ENCODE results near the gene FARP2.

DNA sequence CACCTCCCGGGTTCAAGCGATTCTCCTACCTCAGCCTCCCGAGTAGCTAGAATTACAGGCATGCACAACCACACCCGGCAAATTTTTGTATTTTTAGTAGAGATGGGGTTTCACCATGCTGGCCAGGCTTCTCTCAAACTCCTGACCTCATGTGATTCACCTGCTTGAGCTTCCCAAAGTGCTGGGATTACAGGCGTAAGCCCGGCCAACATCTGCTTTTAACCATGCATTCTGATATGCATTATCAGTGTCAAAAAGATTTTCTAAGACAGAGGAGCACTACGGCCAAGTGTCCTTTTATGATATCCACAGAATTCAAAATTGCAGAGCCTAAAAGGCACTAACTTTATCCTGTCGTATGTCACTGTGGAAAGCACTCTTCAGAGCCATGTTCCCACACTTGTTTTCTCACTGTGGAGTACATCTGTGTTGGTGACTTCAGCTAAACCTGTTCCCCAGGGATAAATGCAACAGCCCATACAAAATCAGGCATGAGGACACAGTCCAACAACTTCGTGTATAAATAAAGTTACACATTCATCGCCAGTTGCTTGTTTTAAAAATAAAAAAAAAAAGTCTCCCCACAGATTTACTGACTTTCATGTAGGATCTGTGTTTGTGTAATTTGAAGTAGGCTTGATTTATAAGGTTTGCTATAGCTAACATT is 95.9 kb downstream of the FARP2 start:
- TF ChIP-seq, protein P1, sequence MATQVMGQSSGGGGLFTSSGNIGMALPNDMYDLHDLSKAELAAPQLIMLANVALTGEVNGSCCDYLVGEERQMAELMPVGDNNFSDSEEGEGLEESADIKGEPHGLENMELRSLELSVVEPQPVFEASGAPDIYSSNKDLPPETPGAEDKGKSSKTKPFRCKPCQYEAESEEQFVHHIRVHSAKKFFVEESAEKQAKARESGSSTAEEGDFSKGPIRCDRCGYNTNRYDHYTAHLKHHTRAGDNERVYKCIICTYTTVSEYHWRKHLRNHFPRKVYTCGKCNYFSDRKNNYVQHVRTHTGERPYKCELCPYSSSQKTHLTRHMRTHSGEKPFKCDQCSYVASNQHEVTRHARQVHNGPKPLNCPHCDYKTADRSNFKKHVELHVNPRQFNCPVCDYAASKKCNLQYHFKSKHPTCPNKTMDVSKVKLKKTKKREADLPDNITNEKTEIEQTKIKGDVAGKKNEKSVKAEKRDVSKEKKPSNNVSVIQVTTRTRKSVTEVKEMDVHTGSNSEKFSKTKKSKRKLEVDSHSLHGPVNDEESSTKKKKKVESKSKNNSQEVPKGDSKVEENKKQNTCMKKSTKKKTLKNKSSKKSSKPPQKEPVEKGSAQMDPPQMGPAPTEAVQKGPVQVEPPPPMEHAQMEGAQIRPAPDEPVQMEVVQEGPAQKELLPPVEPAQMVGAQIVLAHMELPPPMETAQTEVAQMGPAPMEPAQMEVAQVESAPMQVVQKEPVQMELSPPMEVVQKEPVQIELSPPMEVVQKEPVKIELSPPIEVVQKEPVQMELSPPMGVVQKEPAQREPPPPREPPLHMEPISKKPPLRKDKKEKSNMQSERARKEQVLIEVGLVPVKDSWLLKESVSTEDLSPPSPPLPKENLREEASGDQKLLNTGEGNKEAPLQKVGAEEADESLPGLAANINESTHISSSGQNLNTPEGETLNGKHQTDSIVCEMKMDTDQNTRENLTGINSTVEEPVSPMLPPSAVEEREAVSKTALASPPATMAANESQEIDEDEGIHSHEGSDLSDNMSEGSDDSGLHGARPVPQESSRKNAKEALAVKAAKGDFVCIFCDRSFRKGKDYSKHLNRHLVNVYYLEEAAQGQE (IDR thresholded peaks at IDR 0.05; ENCODE audit: low read depth): no peak
- TF ChIP-seq ZBTB7A (IDR thresholded peaks at IDR 0.05; ENCODE audit: low read depth) (no peak), FOXM1 (IDR thresholded peaks at IDR 0.05; ENCODE audit: borderline replicate concordance, low read depth) (no peak), NFIC (IDR thresholded peaks at IDR 0.05) (no peak), USF1 (IDR thresholded peaks at IDR 0.05) (no peak), EP300 (IDR thresholded peaks at IDR 0.05; ENCODE audit: borderline replicate concordance) (no peak), EGR1 (IDR thresholded peaks at IDR 0.05) (no peak), RAD21 (IDR thresholded peaks at IDR 0.05; ENCODE audit: low read depth) (no peak), YY1 (IDR thresholded peaks at IDR 0.05; ENCODE audit: low read depth) (no peak), TCF12 (IDR thresholded peaks at IDR 0.05; ENCODE audit: low read depth) (no peak), CREB1 (IDR thresholded peaks at IDR 0.05; ENCODE audit: low read depth) (no peak), CEBPB (IDR thresholded peaks at IDR 0.05) (no peak), TAF1 (IDR thresholded peaks at IDR 0.05; ENCODE audit: low read depth) (no peak)
- TF ChIP-seq, protein P2, sequence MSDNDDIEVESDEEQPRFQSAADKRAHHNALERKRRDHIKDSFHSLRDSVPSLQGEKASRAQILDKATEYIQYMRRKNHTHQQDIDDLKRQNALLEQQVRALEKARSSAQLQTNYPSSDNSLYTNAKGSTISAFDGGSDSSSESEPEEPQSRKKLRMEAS (IDR thresholded peaks at IDR 0.05): no peak

Measured in Ishikawa (cell line).